ENCODE results near the gene MARCHF2.

- TF ChIP-seq MYC (IDR thresholded peaks at IDR 0.05; ENCODE audit: low read depth, low read length) (no peak), POLR2A (IDR thresholded peaks at IDR 0.05; ENCODE audit: low read depth, low read length) (no peak), POLR2AphosphoS5 (IDR thresholded peaks at IDR 0.05; ENCODE audit: insufficient read depth, low read depth, low read length) (no peak), MAX (IDR thresholded peaks at IDR 0.05; ENCODE audit: insufficient read depth, insufficient read length) (no peak), EZH2 (IDR thresholded peaks at IDR 0.05; ENCODE audit: borderline replicate concordance, low read depth, low read length, severe bottlenecking) (no peak)
- TF ChIP-seq, protein P1, sequence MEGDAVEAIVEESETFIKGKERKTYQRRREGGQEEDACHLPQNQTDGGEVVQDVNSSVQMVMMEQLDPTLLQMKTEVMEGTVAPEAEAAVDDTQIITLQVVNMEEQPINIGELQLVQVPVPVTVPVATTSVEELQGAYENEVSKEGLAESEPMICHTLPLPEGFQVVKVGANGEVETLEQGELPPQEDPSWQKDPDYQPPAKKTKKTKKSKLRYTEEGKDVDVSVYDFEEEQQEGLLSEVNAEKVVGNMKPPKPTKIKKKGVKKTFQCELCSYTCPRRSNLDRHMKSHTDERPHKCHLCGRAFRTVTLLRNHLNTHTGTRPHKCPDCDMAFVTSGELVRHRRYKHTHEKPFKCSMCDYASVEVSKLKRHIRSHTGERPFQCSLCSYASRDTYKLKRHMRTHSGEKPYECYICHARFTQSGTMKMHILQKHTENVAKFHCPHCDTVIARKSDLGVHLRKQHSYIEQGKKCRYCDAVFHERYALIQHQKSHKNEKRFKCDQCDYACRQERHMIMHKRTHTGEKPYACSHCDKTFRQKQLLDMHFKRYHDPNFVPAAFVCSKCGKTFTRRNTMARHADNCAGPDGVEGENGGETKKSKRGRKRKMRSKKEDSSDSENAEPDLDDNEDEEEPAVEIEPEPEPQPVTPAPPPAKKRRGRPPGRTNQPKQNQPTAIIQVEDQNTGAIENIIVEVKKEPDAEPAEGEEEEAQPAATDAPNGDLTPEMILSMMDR (IDR thresholded peaks at IDR 0.05; ENCODE audit: extremely low read depth in 1 of 2, insufficient read depth in 1 of 2, low read depth in 1 of 2, low read length in 2 of 2): no peak
These were observed 16.7 kb downstream of the MARCHF2 start for GRCh38 chr19:8429826-8430225.
